GM12878 (cell line): ENCODE data around the gene NNAT. TPM values are rescaled to one million over a fixed set of nuclear protein-coding genes. Genes with fewer than 3 reads are reported as not detected.
A peak's percentile ranks its signal among the peaks of the same experiment; 100 is the strongest.

ENCODE experiments used
- BHLHE40 ChIP-seq, 2 experiments: fragments of 450-650 bp in 1 of 2; IDR thresholded peaks; 2 replicates each; pipeline ENCODE4 v1.6.1; 2011 to 2017; ENCODE audit warnings: low read depth in 2 of 2, borderline replicate concordance in 1 of 2, improper control_type of control experiment in 1 of 2, low read length in 1 of 2, mild to moderate bottlenecking in 1 of 2
- CBX5 ChIP-seq: sonication (generic); IDR thresholded peaks from 2 replicates; pipeline ENCODE4 v1.6.1; 2016; ENCODE audit warnings: low read depth, moderate library complexity, mild to moderate bottlenecking, inconsistent platforms
- EED ChIP-seq: sonication (generic); IDR thresholded peaks from 2 replicates; pipeline ENCODE4 v1.6.1; 2016; ENCODE audit warnings: antibody characterized with exemption, low read depth
- GATAD2B ChIP-seq: fragments of 450-650 bp; conservative IDR thresholded peaks from 2 replicates; pipeline ENCODE4 v1.6.1; 2017; ENCODE audit warnings: low read depth, mild to moderate bottlenecking, moderate library complexity
- HDGF ChIP-seq: fragments of 450-650 bp; IDR thresholded peaks from 2 replicates; pipeline ENCODE4 v1.6.1; 2016; ENCODE audit warnings: antibody characterized with exemption
- IRF3 ChIP-seq: fragments of 450-650 bp; IDR thresholded peaks from 2 replicates; pipeline ENCODE4 v1.6.1; 2014; ENCODE audit warnings: mild to moderate bottlenecking
- JUND ChIP-seq: IDR thresholded peaks from 2 replicates; pipeline ENCODE4 v1.6.1; 2012; ENCODE audit warnings: low read depth, mild to moderate bottlenecking, low read length, improper control_type of control experiment, moderate library complexity
- KDM1A ChIP-seq: fragments of 200-600 bp; sonication (generic); IDR thresholded peaks from 2 replicates; pipeline ENCODE4 v1.6.1; 2016; ENCODE audit warnings: borderline replicate concordance
- LARP7 ChIP-seq: fragments of 450-650 bp; IDR thresholded peaks from 2 replicates; pipeline ENCODE4 v1.6.1; 2017; ENCODE audit warnings: mild to moderate bottlenecking
- MTA3 ChIP-seq: IDR thresholded peaks from 2 replicates; pipeline ENCODE4 v1.6.1; 2012; ENCODE audit warnings: low read length, inconsistent platforms, borderline replicate concordance
- MYB ChIP-seq: fragments of 150-350 bp; IDR thresholded peaks from 2 replicates; pipeline ENCODE4 v1.6.1; 2014; ENCODE audit warnings: mild to moderate bottlenecking, low read depth, low read length, borderline replicate concordance
- PAX8 ChIP-seq: fragments of 450-650 bp; IDR thresholded peaks from 2 replicates; pipeline ENCODE4 v1.6.1; 2017; ENCODE audit warnings: mild to moderate bottlenecking, moderate library complexity
- PKNOX1 ChIP-seq: fragments of 450-650 bp; IDR thresholded peaks from 2 replicates; pipeline ENCODE4 v1.6.1; 2016; ENCODE audit warnings: mild to moderate bottlenecking
- TCF3 ChIP-seq: IDR thresholded peaks from 2 replicates; pipeline ENCODE4 v1.6.1; 2012; ENCODE audit warnings: low read depth, mild to moderate bottlenecking, low read length, borderline replicate concordance; ENCODE audit not compliant: insufficient read depth
- TCF7 ChIP-seq: IDR thresholded peaks from 2 replicates; pipeline ENCODE4 v1.6.1; 2014; ENCODE audit warnings: antibody characterized with exemption, borderline replicate concordance
- USF1 ChIP-seq: IDR thresholded peaks from 2 replicates; pipeline ENCODE4 v1.6.1; 2011; ENCODE audit warnings: borderline replicate concordance, low read depth, mild to moderate bottlenecking, moderate library complexity, mixed read lengths, low read length; ENCODE audit not compliant: insufficient read depth; ENCODE audit errors: extremely low read length
- ZBTB11 ChIP-seq: fragments of 450-650 bp; formaldehyde crosslinking; IDR thresholded peaks from 2 replicates; pipeline ENCODE4 v1.5.0; 2022; ENCODE audit warnings: mild to moderate bottlenecking, missing genetic modification characterization
- ZBTB40 ChIP-seq: fragments of 450-650 bp; IDR thresholded peaks from 2 replicates; pipeline ENCODE4 v1.6.1; 2016; ENCODE audit warnings: mild to moderate bottlenecking, moderate library complexity, borderline replicate concordance
- ZNF217 ChIP-seq: fragments of 450-650 bp; IDR thresholded peaks from 2 replicates; pipeline ENCODE4 v1.6.1; 2017; ENCODE audit warnings: antibody characterized with exemption, mild to moderate bottlenecking
- ZNF622 ChIP-seq: fragments of 450-650 bp; IDR thresholded peaks from 2 replicates; pipeline ENCODE4 v1.6.1; 2017; ENCODE audit warnings: mild to moderate bottlenecking, inconsistent platforms
- polyA plus RNA-seq, 11 experiments: library from polyadenylated mRNA; depleted of rRNA in 4 of 11; unstranded in 6 of 11; stranded (reverse) in 5 of 11; fragments of >200 nt; fragmentation: Nextera tagmentation in 4 of 11; fragmentation: Illumina TruSeq in 1 of 11; extraction: Ambion mirVana in 4 of 11; extraction: Trizol in 1 of 11; gene quantifications; 1 replicate in 1 of 11; 2 replicates in 10 of 11; pipeline versions ENCODE4 v1.2.1 to v1.2.3, GENCODE V29; 2011 to 2016; ENCODE audit warnings: inconsistent platforms in 2 of 11, missing spikeins in 2 of 11, low read depth in 1 of 11
- total RNA-seq, 4 experiments: library from RNA; depleted of rRNA in 3 of 4; stranded (reverse); fragments of >200 nt in 3 of 4; fragmentation: Illumina TruSeq in 1 of 4; extraction: Trizol in 1 of 4; gene quantifications; 2 replicates each; pipeline versions ENCODE4 v1.2.1 to v1.2.3, GENCODE V29; 2013 to 2021

Gene NNAT
- total and polyA plus RNA-seq, 10 of the 15 experiments (the other 5 are each of a cell fraction or from before 2014, with no cell fraction given) = 0.22 to 0.99 (median 0.42) TPM; not detected in 7

GRCh38 chr20:37535443-37536132 is 14.5 kb downstream of the NNAT start (continued):
- TF ChIP-seq ZBTB40 (no peak), HDGF (no peak), ZBTB11 (CRISPR knock-in tag) (no peak), PAX8 (no peak), TCF7 (no peak), CBX5 (no peak), MYB (no peak), GATAD2B (0 out of 2 replicates have a peak, but pooled peaks have one; percentile 31), TCF3 (no peak), BHLHE40 (IDR thresholded peaks at IDR 0.05; ENCODE audit: borderline replicate concordance in 1 of 2, low read depth in 2 of 2, low read length in 1 of 2) (peak in 1 of 2 experiments; percentile 48; a peak in 1 of 4 replicates), MTA3 (no peak), JUND (no peak), LARP7 (no peak), PKNOX1 (no peak), ZNF622 (no peak), EED (no peak), USF1 (no peak), ZNF217 (no peak), KDM1A (no peak), IRF3 (no peak)
